T-helper 1 cell treated with Interleukin-12 subunit alpha and Interleukin-12 subunit beta and Interleukin-4 antibody, amounts not matched to agents 30 ng/mL and 1 ng/mL, for 36 hours (primary cell): ENCODE results near the gene EHMT2. TPM values are rescaled to one million over a fixed set of nuclear protein-coding genes. Genes with fewer than 3 reads are reported as not detected.
"Not testable (repeated sequence)": the region's sequence is repeated elsewhere in the genome, so short reads cannot be mapped to it uniquely, and the experiment has no call there.

Experiments
- intact Hi-C: fragments of 100-400 bp; cut with micrococcal nuclease; formaldehyde crosslinking; loops from one replicate; pipeline ENCODE4 v1.15.1; 2024
- total RNA-seq: library from RNA; stranded (reverse); gene quantifications from 2 replicates; pipeline ENCODE4 v1.2.3, GENCODE V29; 2022

The EHMT2 gene
- total RNA-seq, 1 donor from 2014 or later = 61.0 TPM

DNA sequence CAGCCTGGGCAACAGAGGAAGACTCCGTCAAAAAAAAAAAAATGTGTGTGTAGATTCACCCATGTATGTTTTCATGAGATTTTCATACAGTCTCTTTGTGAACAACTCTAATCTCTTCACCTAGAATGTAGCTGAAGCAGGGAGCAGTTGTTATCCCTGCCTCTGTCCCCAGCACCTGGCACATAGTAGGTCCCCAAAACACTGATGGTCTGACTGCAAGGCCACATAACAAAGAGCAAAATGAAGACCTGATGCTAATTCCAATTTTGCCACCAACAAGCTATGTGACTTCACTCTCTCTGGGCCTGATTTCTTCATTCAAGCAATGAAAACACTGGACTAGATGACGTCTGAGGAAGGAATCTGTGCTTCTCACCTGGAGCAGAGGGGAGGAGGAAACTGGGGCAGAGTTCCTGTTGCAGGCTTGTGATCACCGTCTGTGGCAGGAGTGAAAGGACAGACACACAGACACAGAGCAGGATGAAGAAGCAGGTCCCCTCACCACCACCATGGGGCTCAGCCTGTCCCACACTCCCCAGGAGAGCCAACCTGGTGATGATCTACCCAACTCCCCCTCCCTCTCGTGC lies 23.3 kb downstream of the EHMT2 start:
- intact Hi-C loops = no loop called here

DNA sequence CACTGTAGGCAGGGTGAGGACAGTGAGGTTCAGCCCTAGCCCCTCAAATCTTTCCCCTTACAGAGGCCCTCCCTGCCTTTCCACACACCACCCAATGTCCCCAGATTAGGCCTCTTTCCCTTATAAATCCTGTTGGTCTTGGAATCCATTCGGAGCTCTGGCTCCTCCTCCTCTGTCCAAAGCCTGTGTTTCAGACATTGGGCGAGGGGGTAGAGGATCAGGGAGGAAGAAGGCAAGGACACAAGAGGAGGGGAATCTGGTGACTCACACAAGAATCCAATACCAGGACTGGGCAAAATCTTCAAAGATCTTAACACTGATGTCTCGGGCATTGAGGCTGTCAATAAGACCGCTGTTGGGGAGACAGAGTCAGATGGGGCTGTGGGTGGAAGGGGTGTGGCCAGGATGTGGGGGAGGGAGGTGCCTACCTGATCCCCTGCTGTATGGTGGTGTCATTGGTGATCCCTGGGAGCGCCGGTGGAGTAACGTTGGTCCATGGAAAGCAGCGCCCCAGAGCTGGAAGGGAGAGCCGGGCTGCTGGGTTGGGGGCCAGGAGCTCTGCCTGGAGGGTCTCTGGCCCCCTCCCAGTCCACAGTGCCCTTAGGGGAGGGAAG lies 26.3 kb downstream of the EHMT2 start:
- intact Hi-C loops = no loop called here

DNA sequence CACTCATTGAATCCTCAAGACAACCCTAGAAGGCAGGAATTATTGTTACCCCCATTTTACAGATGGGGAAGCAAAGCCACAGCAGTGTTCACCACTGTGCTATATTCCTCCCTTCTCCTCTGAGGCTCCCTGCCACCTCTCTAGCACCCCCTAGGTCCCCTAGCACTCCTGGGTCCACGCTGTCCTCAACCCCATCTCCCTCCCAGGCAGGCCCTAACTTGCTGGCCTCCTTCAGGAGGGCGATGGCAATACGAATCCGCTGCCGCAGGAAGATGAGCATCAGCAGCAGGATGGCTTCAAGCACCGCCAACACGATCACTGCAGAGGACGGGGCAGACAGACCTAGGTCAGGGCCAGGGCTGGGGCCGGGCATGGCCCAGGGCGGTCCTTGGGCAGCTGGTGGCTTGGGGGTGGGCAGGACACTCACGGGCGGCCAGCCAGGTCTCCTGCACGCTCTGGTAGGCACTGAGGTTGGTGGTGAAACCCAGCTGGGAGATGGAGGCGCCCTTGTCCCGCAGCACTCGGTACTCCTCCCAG lies 27.0 kb downstream of the EHMT2 start:
- intact Hi-C loops = no loop called here

DNA sequence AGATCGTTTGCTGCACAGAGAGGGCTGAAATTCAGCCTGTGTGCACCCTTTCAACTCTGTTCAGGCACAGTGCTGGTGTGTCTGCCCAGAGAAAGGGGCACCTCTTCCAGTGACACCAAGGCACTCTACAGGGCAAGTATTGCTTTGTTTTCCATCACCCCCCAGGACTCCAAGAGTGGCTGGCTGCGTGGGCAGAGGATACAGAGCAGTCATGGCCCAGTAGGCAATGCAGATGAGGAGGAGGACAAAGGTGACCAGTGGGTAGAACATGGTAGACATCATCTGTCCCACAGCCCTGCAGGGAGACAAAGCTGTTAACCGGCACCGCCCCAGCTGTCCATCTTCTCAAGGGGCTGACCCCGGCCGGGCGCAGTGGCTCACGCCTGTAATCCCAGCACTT lies 28.2 kb downstream of the EHMT2 start:
- intact Hi-C loops = no loop called here

DNA sequence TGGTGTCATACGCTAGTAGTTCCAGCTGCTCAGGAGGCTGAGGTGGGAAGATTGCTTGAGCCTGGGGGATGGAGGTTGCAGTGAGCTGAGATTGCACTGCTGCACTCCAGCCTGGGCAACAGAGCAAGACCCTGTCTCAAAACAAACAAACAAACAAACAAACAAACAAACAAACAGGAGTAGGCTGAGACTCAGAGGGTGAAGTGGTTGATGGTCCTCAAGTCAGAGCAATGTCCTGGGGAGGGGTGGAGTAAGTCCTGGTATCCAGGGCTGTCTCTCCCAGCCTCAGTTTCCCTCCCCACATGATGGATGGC lies 28.9 kb downstream of the EHMT2 start:
- intact Hi-C loops = not testable (repeated sequence)

DNA sequence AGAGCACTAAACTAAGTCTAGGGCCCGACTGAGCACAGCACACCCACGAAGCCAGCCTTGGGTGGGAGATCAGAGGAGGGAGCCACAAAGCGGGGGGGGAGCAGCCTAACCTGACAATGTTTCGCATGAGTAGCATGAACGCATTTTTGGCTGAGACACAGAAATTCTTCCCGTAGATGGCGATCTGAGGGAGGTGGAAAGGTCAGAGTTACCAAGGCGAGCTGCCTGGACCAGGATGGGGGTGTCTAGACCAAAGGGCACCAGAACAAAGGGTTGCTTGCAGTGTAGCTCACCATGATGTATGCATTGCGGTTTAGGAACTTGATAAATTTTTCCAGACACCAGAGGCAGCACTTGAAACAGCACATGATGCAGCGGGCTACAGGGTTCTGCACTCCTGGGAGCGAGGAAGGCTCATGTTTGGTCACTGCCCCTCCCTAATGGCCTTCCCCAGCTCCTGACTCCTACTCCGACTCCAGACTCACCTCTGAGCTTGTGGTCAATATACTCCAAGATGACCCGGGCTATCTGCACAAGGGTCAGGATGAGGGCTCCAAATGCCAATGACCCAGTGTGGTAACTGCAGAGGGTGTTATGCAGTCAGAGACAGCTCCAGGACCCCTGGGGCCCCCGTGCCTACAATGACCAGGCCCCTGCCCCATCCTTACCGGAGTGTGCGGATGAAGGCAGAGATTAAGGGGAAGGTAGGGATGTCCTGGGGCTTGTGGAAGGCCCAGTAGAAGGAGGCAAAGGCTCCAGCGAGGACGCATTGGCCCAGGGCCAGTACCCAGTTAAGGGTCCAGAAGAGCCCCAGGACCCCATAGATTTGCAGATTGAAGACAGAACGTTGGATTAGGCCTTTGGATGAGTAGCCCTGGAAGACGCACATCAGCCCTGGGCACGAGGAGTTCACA lies 32.0 kb downstream of the EHMT2 start:
- intact Hi-C loops = no loop called here

DNA sequence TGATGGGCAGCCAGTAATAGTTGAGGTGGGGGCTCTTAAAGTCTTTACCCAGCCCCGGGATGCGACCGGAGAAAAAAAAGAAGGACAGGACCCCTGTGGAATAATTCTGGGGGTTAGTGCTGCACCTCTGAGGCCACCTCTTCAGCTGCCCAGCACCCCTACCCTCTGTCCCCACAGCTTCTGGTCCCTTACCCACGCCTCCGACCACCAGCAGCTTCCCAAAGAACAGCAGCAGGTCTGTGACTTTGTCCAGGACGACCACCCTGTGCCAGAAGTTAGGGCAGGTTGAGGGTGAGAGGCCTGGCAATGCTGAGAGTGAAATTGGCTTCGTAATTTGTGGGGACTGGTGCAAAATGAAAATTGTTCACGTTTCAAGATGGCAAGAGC lies 32.7 kb downstream of the EHMT2 start:
- intact Hi-C loops = no loop called here

DNA sequence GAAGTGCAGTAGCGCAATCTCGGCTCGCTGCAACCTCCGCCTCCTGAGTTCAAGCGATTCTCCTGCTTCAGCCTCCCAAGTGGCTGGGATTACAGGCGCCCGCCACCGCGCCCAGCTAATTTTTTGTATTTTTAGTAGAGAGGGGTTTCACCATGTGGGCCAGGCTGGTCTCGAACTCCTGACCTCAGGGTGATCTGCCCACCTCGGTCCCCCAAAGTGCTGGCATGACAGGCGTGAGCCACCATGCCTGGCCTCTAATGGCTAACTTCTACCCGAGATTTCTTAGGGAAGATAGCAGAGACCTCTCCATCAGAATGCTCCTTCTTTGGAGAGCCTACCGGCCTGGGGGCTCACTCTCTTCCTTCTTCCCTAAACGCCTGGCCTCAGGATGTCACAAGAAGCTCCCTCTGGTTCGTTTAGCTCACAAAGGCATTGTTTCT lies 33.4 kb downstream of the EHMT2 start:
- intact Hi-C loops = not testable (repeated sequence)

DNA sequence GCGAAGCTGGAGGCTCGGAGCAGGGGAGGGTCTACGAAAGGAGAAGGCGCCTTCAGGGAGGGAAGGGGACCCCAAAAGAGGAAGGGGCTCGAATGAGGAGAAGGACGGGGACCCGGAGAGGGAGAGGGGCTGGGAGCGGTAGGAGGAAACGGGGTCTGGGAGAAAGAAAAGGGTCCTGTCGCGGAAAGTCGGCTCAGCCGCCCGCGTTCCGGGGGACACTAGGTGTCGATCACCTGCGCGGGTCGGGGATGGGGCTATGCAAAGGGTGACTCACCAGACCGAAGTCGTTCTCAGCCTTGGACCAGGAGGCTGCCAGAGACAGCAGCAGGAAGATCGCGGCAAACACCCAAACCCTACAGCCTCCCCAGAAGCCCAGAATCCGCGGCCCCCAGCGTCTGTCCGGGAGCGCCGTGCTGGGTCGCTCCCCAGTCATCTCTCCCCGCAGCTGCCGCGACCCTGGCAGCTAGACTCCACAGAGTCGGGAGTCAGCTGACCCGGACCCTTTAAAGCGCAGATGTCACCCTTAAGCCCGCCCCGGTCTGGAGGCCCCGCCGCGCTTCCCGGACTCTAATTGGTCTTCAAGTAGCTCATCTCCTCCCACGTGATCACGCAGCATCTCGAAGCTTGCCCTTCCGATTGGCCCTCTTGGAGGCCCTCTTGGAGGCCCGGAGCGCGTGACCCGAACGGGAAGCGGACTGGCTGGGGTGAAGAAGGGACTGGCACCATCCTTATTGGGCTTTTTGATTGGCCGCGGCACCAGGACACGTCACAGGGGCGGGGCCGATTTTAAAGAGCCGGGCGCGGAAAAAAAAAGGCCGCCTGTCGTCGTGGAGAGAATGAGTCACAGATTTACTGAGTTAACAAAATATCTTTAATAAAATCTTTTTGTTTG lies 34.9 kb downstream of the EHMT2 start, which contains the start of gene NEU1:
TSS of gene NEU1 (minus strand) at position 478 of the 892 bp plus-strand sequence. CDS start at position 433, 45 bp downstream.
- intact Hi-C loops = loop anchor here (1.0 to 2.0 kb wide), 12 partner anchors 28 to 665 kb away; partner anchors contain the start of genes ABHD16A, BAG6, EHMT2 and NFKBIL1

DNA sequence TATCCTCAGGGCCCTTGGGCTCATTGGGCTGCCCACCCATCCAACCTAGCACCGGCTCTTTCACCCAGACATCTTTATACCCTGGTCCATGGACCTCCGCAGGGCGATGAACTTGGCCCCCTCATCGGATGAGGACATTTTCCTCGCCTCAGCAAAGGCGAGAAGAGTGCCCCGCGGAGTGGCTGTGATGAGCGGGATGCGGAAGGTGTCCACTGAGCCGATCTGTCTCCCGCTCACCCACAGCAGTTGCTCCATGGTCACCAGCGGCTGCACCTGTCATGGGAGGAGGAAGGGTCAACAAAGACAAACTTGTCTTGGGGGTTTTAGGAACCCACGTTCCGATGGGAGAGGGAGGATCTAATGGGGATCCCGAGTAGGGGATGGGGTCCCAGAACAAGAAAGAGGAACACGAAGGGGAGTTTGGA lies 35.6 kb downstream of the EHMT2 start:
- intact Hi-C loops = loop anchor here (1.0 to 2.0 kb wide), 6 partner anchors 27 to 665 kb away; partner anchors contain the start of genes PRRC2A, SKIC2 and VARS1

DNA sequence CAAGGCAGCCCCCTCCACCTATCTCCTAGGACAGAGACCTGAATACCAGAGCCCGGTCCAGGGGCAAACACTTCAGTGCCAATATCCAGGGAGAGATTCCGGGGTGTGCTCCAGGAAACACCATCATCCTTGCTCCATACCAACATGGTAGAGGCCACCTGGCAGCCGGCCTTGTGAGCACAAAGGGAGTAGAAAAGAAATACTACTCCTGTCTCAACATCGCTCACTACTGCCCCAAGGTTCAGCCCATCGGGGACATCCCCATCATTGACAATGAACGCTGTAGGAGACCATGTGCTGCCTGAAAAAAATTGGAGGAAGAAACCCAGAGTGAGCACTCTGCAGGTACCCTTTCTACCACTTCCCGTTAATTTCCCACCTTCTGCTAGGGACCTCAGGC lies 36.3 kb downstream of the EHMT2 start:
- intact Hi-C loops = no loop called here

DNA sequence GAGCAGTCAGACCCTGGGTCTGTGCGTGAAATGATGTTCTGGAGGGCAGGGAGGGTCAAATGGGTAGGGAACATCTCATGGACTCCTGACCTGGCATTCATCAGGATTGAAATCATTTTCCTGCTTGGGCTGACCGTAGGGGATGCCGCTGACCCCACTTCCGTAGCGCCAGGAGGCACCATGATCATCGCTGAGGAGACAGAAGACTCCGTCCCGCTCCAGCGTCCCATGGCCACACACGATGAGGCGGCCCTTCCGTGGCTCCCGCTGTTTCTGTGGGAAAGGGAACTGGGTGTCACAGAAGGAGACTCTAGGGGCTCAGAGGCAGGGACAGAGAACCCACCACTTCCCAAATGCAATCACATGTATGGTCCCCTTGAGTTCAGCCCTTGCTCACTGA lies 37.1 kb downstream of the EHMT2 start:
- intact Hi-C loops = no loop called here

DNA sequence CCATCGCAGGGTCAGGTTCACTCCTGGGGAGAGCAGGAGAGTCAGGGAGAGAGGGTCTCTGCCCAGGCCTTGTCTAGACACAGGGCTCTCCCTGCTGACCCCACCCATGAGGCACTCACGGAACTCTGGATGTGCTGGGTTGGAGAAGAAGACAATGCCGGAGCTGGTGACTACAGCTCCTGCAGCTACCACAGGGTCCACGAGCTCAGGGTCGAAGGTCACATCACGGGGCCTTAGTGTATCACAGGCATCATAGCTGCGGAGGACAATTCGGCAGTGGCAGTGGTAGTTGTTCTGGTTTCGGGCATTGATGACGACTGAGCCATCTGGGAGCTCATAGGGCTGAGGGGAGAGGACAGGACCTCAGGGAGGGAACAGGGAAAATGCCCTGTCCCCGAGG lies 37.6 kb downstream of the EHMT2 start:
- intact Hi-C loops = no loop called here

DNA sequence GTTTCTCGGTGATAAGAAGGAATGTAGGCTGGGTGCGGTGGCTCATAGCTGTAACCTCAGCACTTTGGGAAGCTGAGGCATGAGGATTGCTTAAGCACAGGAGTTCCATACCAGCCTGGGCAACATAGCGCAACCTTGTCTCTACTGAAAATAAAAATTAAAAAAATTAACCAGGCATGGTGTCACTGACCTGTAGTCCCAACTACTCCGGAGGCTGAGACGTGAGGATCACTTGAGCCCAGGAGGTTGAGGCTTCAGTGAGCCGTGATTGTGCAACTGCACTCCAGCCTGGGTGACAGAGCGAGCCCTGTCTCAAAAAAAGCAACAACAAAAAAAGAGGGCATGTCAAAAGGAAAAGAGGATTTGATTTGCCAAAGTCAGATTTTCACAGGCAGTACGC lies 38.8 kb downstream of the EHMT2 start:
- intact Hi-C loops = no loop called here

DNA sequence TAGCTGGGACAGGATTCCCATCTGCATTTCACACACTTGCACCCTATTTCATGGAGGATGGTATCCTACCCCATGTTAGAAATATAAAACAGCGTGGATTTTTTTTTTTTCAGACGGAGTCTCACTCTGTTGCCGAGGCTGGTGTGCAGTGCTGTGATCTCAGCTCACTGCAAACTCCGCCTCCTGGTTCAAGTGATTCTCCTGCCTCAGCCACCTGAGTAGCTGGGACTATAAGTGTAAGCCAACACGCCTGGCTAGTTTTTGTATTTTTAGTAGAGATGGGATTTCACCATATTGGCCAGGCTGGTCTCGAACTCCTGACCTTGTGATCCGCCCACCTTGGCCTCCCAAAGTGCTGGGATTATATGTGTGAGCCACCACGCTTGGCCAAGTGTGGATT lies 39.7 kb downstream of the EHMT2 start:
- intact Hi-C loops = not testable (repeated sequence)

DNA sequence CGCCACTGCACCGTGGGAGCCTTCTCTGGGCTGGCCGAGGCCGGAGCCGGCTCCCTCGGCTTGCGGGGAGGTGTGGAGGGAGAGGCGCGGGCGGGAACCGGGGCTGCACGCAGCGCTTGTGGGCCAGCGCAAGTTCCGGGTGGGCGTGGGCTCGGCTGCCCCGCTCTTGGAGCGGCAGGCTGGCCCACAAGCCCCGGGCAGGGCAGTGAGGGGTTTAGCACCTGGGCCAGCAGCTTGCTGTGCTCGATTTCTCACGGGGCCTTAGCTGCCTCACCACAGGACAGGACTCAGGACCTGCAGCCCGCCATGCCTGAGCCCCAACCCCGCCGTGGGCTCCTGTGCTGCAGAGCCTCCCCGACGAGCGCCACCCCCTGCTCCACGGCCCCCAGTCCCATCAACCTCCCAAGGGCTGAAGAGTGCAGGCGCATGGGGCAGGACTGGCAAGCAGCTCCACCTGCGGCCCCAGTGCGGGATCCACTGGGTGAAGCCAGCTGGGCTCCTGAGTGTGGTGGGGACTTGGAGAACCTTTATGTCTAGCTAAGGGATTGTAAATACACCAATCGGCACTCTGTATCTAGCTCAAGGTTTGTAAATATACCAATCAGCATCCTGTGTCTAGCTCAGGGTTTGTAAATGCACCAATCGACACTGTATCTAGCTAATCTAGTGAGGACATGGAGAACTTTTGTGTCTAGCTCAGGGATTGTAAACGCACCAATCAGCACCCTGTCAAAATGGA lies 45.3 kb downstream of the EHMT2 start:
- intact Hi-C loops = not testable (repeated sequence)

DNA sequence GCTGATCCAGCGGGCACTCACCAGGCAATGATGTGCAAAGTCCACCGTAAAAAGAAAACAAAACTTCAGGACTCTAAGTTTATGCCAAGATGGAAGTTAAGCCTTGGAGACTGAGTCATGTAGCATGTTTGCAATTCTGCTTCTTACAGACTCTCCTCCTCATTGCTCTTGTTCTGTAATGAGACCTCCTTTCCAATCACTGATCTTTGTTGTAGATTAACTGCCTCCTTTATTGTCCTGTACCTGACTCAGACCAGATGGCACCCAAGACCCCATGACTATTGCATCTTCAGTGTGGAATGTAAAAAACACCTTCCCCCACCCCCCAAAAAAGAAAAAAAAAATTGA lies 46.0 kb downstream of the EHMT2 start:
- intact Hi-C loops = no loop called here

DNA sequence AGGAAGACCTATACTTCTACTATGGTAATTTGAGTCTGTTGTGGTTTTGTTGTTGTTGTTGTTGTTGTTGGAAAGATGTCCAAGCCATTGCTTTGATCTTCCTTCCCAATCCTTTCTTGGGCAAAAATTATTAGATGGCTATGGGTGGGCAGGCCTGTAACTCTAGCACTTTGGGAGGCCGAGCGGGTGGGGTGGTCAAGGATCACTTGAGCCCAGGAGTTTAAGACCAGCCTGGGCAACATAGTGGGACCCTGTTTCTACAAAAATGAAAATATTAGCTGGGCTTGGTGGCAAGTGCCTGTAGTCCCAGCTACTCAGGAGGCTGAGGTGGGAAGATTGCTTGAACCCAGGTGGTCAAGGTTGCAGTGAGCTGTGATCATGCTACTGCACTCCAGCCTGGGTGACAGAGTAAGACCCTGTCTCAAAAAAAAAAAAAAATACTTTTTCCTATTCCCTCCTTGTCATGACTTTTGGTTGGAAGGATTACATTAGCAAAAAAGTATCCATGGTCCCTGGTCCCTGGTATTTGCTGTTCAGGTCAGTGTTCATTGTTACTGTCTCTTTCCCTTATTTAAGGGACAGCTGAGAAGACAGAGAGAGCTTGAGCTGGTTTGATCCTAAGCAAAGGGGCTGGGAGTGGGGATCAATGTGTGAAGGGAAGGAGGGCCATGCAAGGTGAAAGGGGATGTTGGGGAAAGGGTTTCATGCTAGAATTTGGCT lies 46.6 kb downstream of the EHMT2 start:
- intact Hi-C loops = no loop called here

DNA sequence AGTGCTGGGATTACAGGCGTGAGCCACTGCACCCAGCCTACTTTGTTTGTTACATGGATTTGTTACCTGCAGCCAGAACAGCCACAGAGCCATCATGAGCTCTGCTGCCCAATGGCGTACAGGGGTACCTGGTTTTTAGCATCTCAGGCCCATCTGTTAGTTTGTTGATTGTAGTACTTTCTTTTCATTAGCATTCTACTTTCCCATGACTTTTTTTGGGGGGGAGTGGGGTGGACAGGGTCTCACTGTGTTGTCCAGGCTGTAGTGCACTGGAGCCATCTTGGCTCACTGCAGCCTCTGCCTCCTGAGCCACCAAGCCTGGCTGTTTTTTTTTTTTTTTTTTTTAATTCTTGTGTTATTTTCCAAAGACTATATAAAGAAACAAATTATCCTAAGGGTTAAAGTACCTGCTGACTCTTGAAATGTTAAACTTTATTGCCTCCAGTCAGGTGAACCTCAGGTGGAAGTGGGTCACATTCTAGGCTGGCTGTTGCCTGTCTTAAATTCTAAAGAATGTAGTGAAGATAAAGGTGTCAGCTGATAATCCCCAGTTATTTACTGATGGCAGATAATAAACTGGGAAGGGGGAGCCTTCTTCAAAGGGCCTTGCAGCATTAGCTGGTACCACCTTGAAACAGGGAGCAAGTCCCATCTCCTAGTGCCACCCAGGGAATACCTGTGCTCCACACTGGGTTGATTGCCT lies 50.1 kb downstream of the EHMT2 start:
- intact Hi-C loops = no loop called here
